K562 (cell line): ENCODE results near the gene ABCG2. TPM values are rescaled to one million over a fixed set of nuclear protein-coding genes. Genes with fewer than 3 reads are reported as not detected.

Source experiments
- ATAC-seq: fragments of 200-7000 bp; cut with Tn5 transposase; 3 replicates; pipeline ENCODE4 v1.9.1; 2020; ENCODE audit warnings: moderate library complexity
- BruUV-seq: library from RNA; stranded (reverse); fragments of 400-500 nt; replicated peaks from 2 replicates; lab custom pipeline; 2021; lab: Mats Ljungman, UMichigan
- CTCF ChIA-PET: fragments of 300-600 bp; formaldehyde crosslinking; extraction: SDS; loops from one replicate; lab custom pipeline; 2021; ENCODE audit warnings: low intra/inter-chr PET ratio; lab: Yijun Ruan, JAX
- POLR2A ChIA-PET: fragments of 300-600, 350-650 bp; sonication (Branson Sonifier 250); formaldehyde crosslinking; extraction: SDS; loops from one replicate; lab custom pipeline; 2021; ENCODE audit warnings: antibody characterized with exemption, inconsistent platforms; lab: Yijun Ruan, JAX
- DNase-seq, 4 experiments: peaks; one replicate each; pipeline versions ENCODE4 v3.0.0 to v3.0.0-alpha.2; 2011 to 2018; ENCODE audit warnings: low spot score in 3 of 4, mixed read lengths in 3 of 4; ENCODE audit errors: extremely low read depth in 1 of 4
- FAIRE-seq: peaks from 2 replicates; lab custom pipeline; 2011; peaks lifted over from hg19 to GRCh38; lab: Jason Lieb, UNC
- H2AFZ ChIP-seq: 2 replicates; pipeline ENCODE4 v1.6.0; 2011; ENCODE audit warnings: low read depth, low read length, control low read depth, inconsistent platforms
- H3K27ac ChIP-seq: fragments of 200-600 bp; 3 replicates; pipeline ENCODE4 v1.8.0; 2011; ENCODE audit warnings: low read depth, mild to moderate bottlenecking, control low read depth, inconsistent platforms, low read length, moderate library complexity, mixed read lengths; ENCODE audit errors: extremely low read depth
- H3K27me3 ChIP-seq, 2 experiments: fragments of 300-600 bp in 1 of 2; 2 replicates in 1 of 2; 3 replicates in 1 of 2; pipeline versions ENCODE4 v1.6.0 to v1.8.0; 2011; ENCODE audit warnings: inconsistent platforms in 2 of 2, low read length in 2 of 2, mild to moderate bottlenecking in 1 of 2, mixed read lengths in 1 of 2, moderate library complexity in 1 of 2; ENCODE audit not compliant: control insufficient read depth in 2 of 2, insufficient read depth in 2 of 2
- H3K36me3 ChIP-seq: fragments of 300-600 bp; 3 replicates; pipeline ENCODE4 v1.8.0; 2011; ENCODE audit warnings: mild to moderate bottlenecking, low read length, inconsistent platforms; ENCODE audit not compliant: control insufficient read depth, insufficient read depth
- H3K4me1 ChIP-seq, 2 experiments: fragments of 200-600 bp in 1 of 2; replicated peaks in 1 of 2; 2 replicates in 1 of 2; 3 replicates in 1 of 2; pipeline versions ENCODE4 v1.5.1 to v1.8.0; 2011; ENCODE audit warnings: inconsistent platforms in 2 of 2, low read length in 2 of 2, mild to moderate bottlenecking in 1 of 2, mixed read lengths in 1 of 2, moderate library complexity in 1 of 2; ENCODE audit not compliant: control insufficient read depth in 2 of 2, insufficient read depth in 2 of 2
- H3K4me2 ChIP-seq: 2 replicates; pipeline ENCODE4 v1.6.1; 2011; ENCODE audit warnings: low read length, control low read depth, inconsistent platforms, mixed read lengths; ENCODE audit not compliant: insufficient read depth
- H3K4me3 ChIP-seq: fragments of 200-600 bp; sonication (generic), shearing (Covaris generic); 2 replicates; pipeline ENCODE4 v1.5.1; 2016; ENCODE audit warnings: control low read depth, inconsistent platforms
- H3K79me2 ChIP-seq: fragments of 200-600 bp; 3 replicates; pipeline ENCODE4 v1.8.0; 2011; ENCODE audit warnings: low read length, inconsistent platforms; ENCODE audit not compliant: control insufficient read depth, insufficient read depth
- H3K9ac ChIP-seq, 2 experiments: 2 replicates each; pipeline versions ENCODE4 v1.6.0 to v1.6.1; 2011; ENCODE audit warnings: low read depth in 2 of 2, low read length in 2 of 2, control low read depth in 1 of 2, inconsistent platforms in 1 of 2, mild to moderate bottlenecking in 1 of 2, mixed read lengths in 1 of 2; ENCODE audit not compliant: insufficient read depth in 1 of 2
- H3K9me1 ChIP-seq: one replicate; pipeline ENCODE4 v1.6.0; 2011; ENCODE audit warnings: inconsistent platforms, mild to moderate bottlenecking, low read length, moderate library complexity; ENCODE audit not compliant: control insufficient read depth, insufficient read depth
- H3K9me3 ChIP-seq: replicated peaks from 2 replicates; pipeline ENCODE4 v1.5.1; 2011; ENCODE audit warnings: low read depth, low read length, inconsistent platforms; ENCODE audit not compliant: control insufficient read depth, insufficient read depth
- H4K20me1 ChIP-seq: replicated peaks from 2 replicates; pipeline ENCODE4 v1.6.1; 2011; ENCODE audit warnings: low read length, inconsistent platforms, mixed read lengths; ENCODE audit not compliant: control insufficient read depth, insufficient read depth
- ARID1B ChIP-seq: fragments of 450-650 bp; IDR thresholded peaks from 2 replicates; pipeline ENCODE4 v1.6.1; 2016; ENCODE audit warnings: antibody characterized with exemption, mild to moderate bottlenecking, inconsistent platforms
- CBFA2T2 ChIP-seq: fragments of 450-650 bp; conservative IDR thresholded peaks from 2 replicates; pipeline ENCODE4 v1.6.1; 2017; ENCODE audit warnings: mild to moderate bottlenecking
- CBX5 ChIP-seq: IDR thresholded peaks from 2 replicates; pipeline ENCODE4 v1.6.1; 2014; ENCODE audit warnings: low read depth, borderline replicate concordance
- HEY1 ChIP-seq: fragments of 250-450 bp; sonication (Bioruptor Pico); IDR thresholded peaks from 2 replicates; pipeline ENCODE4 v1.5.0; 2020; ENCODE audit warnings: mild to moderate bottlenecking, moderate library complexity, borderline replicate concordance
- NFE2L1 ChIP-seq: fragments of 450-650 bp; IDR thresholded peaks from 2 replicates; pipeline ENCODE4 v1.6.1; 2016; ENCODE audit warnings: missing genetic modification characterization, low read depth, mild to moderate bottlenecking, missing compliant biosample characterization, moderate library complexity, borderline replicate concordance
- NR3C1 ChIP-seq: sonication (generic); formaldehyde crosslinking; IDR thresholded peaks from 2 replicates; pipeline ENCODE4 v1.8.1; 2022; ENCODE audit warnings: missing genetic modification reagents
- POLR2G ChIP-seq: fragments of 200-400 bp; formaldehyde crosslinking; IDR thresholded peaks from 2 replicates; pipeline ENCODE4 v1.6.1; 2017; ENCODE audit warnings: low read depth, mild to moderate bottlenecking, antibody characterized with exemption, low read length, moderate library complexity
- TCFL5 ChIP-seq: fragments of 250-450 bp; sonication (Bioruptor Pico); conservative IDR thresholded peaks from 2 replicates; pipeline ENCODE4 v1.6.1; 2021; ENCODE audit warnings: mild to moderate bottlenecking, moderate library complexity, matching md5 sums
- WGBS: fragments of 100-300 bp; shearing (Covaris generic); methylation state at CpG from one replicate; pipeline ENCODE4 v1.1.6; 2016; ENCODE audit warnings: low coverage, mixed read lengths; ENCODE audit not compliant: insufficient coverage; ENCODE audit errors: missing lambda C conversion rate; 5-methylcytosine and 5-hydroxymethylcytosine counted together
- in situ Hi-C: fragments of 300-500 bp; cut with MboI; formaldehyde crosslinking; loops from 4 replicates; pipeline ENCODE4 v1.15.0; 2018; ENCODE audit warnings: inconsistent platforms, mixed read lengths
- intact Hi-C: fragments of 100-400 bp; cut with micrococcal nuclease; formaldehyde crosslinking; loops from 2 replicates; pipeline ENCODE4 v1.14.2; 2022
- polyA plus RNA-seq, 8 experiments: library from polyadenylated mRNA; depleted of rRNA in 4 of 8; stranded (reverse) in 5 of 8; unstranded in 3 of 8; fragments of >200 nt; fragmentation: Nextera tagmentation in 2 of 8; fragmentation: Illumina TruSeq in 1 of 8; extraction: Ambion mirVana in 2 of 8; extraction: Trizol in 1 of 8; gene quantifications; 2 replicates each; pipeline versions ENCODE4 v1.2.1 to v1.2.3, GENCODE V29; 2011 to 2014; ENCODE audit warnings: inconsistent platforms in 1 of 8, missing spikeins in 1 of 8
- total RNA-seq, 7 experiments: library from RNA; depleted of rRNA in 6 of 7; stranded (reverse); fragments of >200 nt in 6 of 7; fragmentation: Illumina TruSeq in 2 of 7; extraction: Trizol in 2 of 7; gene quantifications; 2 replicates each; pipeline versions ENCODE4 v1.2.1 to v1.2.3, GENCODE V29; 2011 to 2021; ENCODE audit warnings: low replicate concordance in 1 of 7
- TF ChIP-seq, protein P1 (sequence below): fragments of 450-650 bp; IDR thresholded peaks from 2 replicates; pipeline ENCODE4 v1.6.1; 2016
- TF ChIP-seq, protein P2 (sequence below): fragments of 450-650 bp; IDR thresholded peaks from 2 replicates; pipeline ENCODE4 v1.7.1; 2018; ENCODE audit warnings: mild to moderate bottlenecking, low read depth; ENCODE audit not compliant: partially characterized antibody
- TF ChIP-seq, protein P3 (sequence below), 2 experiments: fragments of 450-650 bp in 1 of 2; sonication (generic) in 1 of 2; formaldehyde crosslinking in 1 of 2; IDR thresholded peaks in 1 of 2; conservative IDR thresholded peaks in 1 of 2; 2 replicates each; pipeline versions ENCODE4 v1.6.1 to v1.8.1; 2016 to 2023; ENCODE audit warnings: mild to moderate bottlenecking in 2 of 2, moderate library complexity in 2 of 2, inconsistent platforms in 1 of 2, missing genetic modification reagents in 1 of 2

The ABCG2 gene
- total and polyA plus RNA-seq, 9 of the 15 experiments (the other 6 are each of a cell fraction or from before 2014, with no cell fraction given): 0.01 to 0.36 (median 0.11) TPM; not detected in 4

DNA sequence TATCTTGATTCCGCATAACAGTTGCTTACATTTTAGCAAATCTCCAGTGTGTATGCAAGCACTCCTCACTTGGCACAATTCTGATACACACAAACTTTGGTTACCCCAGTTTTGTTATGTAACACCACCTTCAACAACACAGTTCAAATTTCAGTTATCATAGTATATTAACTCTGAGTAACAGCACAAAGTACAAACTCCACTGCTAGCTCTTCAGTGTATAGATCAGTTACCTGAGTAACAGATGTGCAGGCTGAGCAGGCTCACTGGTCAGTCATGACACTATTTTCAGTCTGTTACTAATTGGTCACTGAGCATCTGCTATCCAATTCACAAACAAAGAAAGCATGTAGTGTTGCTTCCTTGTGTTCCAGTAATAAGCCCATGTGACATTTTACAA is 95.6 kb downstream of the ABCG2 start:
- FAIRE-seq (no peak), ATAC-seq (no peak), DNase-seq (no peak)
- Histone ChIP-seq H4K20me1 (no peaks in the 10 kb centered on the region), H3K4me1 (no peaks in the 10 kb centered on the region), H3K27me3 (no peaks in the 10 kb centered on the region), H2AFZ (no peak overlapping the region), H3K4me2 (no peak overlapping the region), H3K9me1 (no peaks in the 10 kb centered on the region), H3K79me2 (no peaks in the 10 kb centered on the region), H3K27ac (no peak overlapping the region), H3K4me3 (no peak overlapping the region), H3K9me3 (no peaks in the 10 kb centered on the region), H3K36me3 (no peaks in the 10 kb centered on the region), H3K9ac (no peak overlapping the region)
- WGBS: 15% methylated on average over 1 of the region's 1 CpG
- TF ChIP-seq, protein P1, sequence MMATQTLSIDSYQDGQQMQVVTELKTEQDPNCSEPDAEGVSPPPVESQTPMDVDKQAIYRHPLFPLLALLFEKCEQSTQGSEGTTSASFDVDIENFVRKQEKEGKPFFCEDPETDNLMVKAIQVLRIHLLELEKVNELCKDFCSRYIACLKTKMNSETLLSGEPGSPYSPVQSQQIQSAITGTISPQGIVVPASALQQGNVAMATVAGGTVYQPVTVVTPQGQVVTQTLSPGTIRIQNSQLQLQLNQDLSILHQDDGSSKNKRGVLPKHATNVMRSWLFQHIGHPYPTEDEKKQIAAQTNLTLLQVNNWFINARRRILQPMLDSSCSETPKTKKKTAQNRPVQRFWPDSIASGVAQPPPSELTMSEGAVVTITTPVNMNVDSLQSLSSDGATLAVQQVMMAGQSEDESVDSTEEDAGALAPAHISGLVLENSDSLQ: no peak
- no peak for TF ChIP-seq TCFL5 (CRISPR knock-in tag)
- in situ Hi-C loops: no loop called here
- ChIA-PET POLR2A (no interaction called here), CTCF (no interaction called here)
- BruUV-seq: no TSS peak
- intact Hi-C loops: no loop called here

DNA sequence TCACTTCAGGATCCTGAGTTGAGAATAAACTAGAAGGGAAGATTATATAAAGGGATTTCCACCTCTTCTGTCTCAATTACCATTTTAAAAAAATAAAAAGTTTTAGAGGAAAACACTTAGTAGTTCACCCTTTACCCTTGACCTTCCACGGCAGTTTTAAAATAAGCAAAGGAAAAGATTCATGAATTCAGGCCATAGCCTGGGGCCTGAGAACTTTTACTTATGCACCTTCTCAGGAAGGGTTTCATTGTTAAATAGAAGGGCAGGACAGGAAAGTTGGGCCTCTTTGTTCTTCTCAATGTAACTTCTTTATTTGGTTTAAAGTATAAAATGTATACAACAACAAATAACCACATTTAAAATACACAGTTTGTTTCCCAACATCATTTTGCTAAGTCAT is 96.1 kb downstream of the ABCG2 start:
- FAIRE-seq (no peak), DNase-seq (no peak), ATAC-seq (no peak)
- no TSS peak for BruUV-seq
- no peaks in the 10 kb centered on the region for H4K20me1 ChIP-seq
- H3K79me2 ChIP-seq: no peaks in the 10 kb centered on the region
- no peak overlapping the region for H3K4me3 ChIP-seq
- H3K4me1 ChIP-seq: no peaks in the 10 kb centered on the region
- no peaks in the 10 kb centered on the region for H3K9me3 ChIP-seq
- H3K9me1 ChIP-seq: no peaks in the 10 kb centered on the region
- H3K27me3 ChIP-seq: no peaks in the 10 kb centered on the region
- ChIA-PET POLR2A (no interaction called here), CTCF (no interaction called here)
- intact Hi-C loops: no loop called here
- in situ Hi-C loops: no loop called here
- H3K36me3 ChIP-seq: no peaks in the 10 kb centered on the region
- WGBS: 13% methylated on average over 1 of the region's 1 CpG
- no peak overlapping the region for H2AFZ ChIP-seq
- H3K27ac ChIP-seq: no peak overlapping the region
- no peak overlapping the region for H3K4me2 ChIP-seq
- H3K9ac ChIP-seq: no peak overlapping the region
- TF ChIP-seq NR3C1 (CRISPR knock-in tag) (no peak), CBFA2T2 (no peak), CBX5 (no peak), HEY1 (CRISPR knock-in tag) (no peak), POLR2G (no peak), NFE2L1 (tag) (no peak), ARID1B (no peak)
- TF ChIP-seq, protein P2, sequence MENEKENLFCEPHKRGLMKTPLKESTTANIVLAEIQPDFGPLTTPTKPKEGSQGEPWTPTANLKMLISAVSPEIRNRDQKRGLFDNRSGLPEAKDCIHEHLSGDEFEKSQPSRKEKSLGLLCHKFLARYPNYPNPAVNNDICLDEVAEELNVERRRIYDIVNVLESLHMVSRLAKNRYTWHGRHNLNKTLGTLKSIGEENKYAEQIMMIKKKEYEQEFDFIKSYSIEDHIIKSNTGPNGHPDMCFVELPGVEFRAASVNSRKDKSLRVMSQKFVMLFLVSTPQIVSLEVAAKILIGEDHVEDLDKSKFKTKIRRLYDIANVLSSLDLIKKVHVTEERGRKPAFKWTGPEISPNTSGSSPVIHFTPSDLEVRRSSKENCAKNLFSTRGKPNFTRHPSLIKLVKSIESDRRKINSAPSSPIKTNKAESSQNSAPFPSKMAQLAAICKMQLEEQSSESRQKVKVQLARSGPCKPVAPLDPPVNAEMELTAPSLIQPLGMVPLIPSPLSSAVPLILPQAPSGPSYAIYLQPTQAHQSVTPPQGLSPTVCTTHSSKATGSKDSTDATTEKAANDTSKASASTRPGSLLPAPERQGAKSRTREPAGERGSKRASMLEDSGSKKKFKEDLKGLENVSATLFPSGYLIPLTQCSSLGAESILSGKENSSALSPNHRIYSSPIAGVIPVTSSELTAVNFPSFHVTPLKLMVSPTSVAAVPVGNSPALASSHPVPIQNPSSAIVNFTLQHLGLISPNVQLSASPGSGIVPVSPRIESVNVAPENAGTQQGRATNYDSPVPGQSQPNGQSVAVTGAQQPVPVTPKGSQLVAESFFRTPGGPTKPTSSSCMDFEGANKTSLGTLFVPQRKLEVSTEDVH: no peak
- TF ChIP-seq, protein P3, sequence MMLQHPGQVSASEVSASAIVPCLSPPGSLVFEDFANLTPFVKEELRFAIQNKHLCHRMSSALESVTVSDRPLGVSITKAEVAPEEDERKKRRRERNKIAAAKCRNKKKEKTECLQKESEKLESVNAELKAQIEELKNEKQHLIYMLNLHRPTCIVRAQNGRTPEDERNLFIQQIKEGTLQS (IDR thresholded peaks at IDR 0.05): no peak
- TF ChIP-seq, protein P3 (CRISPR knock-in tag; conservative IDR thresholded peaks at IDR 0.05): no peak
